Measurements from ENCODE around the gene FKBP2. TPM values are rescaled to one million over a fixed set of nuclear protein-coding genes. Genes with fewer than 3 reads are reported as not detected.
A peak's percentile ranks its signal among the peaks of the same experiment; 100 is the strongest.

Gene FKBP2
- total and polyA plus RNA-seq, 4 donors, result 60.8 to 241 (median 124) TPM

DNA sequence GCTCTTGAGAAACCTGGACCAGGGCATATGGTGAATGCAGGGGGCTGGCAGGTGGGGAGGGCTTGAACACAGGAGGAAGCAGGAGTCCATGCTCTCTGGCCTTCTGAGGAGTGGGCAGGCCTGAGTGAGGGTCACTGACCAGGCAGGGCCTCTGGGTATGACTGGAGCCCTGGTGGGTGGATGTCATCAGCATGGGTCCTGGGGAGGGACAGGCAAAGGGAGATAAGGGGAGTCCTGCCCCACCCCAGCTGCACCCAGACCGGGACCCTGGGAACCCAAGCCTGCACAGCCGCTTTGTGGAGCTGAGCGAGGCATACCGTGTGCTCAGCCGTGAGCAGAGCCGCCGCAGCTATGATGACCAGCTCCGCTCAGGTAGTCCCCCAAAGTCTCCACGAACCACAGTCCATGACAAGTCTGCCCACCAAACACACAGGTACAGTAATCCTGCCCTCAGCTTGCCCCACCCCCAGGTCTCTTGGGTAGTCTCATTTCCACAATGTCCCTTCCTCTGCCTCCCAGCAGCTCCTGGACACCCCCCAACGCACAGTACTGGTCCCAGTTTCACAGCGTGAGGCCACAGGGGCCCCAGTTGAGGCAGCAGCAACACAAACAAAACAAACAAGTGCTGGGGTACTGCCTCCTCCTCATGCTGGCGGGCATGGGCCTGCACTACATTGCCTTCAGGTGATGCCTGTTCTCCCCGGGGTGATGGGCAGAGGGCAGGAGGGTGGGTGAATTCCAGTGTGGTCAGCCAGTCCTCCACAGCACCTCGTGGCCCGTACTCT lies 8.5 kb upstream of the FKBP2 start:
- H3K9ac ChIP-seq (ENCODE audit: low read depth in 1 of 2, low read length in 2 of 2), result no peak overlapping the region
- no peak overlapping the region for H3K4me3 ChIP-seq (ENCODE audit: low read depth in 1 of 3, low read length in 3 of 3)
- H3K27ac ChIP-seq (ENCODE audit: low read depth in 1 of 2, low read length in 2 of 2), result no peak overlapping the region
- H3K9me3 ChIP-seq (ENCODE audit: control insufficient read depth in 4 of 4, low read length in 3 of 4), result no peaks in the 10 kb centered on the region
- TF ChIP-seq, protein P1, sequence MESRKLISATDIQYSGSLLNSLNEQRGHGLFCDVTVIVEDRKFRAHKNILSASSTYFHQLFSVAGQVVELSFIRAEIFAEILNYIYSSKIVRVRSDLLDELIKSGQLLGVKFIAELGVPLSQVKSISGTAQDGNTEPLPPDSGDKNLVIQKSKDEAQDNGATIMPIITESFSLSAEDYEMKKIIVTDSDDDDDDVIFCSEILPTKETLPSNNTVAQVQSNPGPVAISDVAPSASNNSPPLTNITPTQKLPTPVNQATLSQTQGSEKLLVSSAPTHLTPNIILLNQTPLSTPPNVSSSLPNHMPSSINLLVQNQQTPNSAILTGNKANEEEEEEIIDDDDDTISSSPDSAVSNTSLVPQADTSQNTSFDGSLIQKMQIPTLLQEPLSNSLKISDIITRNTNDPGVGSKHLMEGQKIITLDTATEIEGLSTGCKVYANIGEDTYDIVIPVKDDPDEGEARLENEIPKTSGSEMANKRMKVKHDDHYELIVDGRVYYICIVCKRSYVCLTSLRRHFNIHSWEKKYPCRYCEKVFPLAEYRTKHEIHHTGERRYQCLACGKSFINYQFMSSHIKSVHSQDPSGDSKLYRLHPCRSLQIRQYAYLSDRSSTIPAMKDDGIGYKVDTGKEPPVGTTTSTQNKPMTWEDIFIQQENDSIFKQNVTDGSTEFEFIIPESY (IDR thresholded peaks at IDR 0.05), result no peak
- no peak for DNase-seq (ENCODE audit: low spot score)
- no peaks in the 10 kb centered on the region for H3K27me3 ChIP-seq (ENCODE audit: control insufficient read depth in 4 of 4, insufficient read depth in 4 of 4, low read length in 3 of 4)
- 93% methylated on average over 15 of the region's 15 CpGs for WGBS
- no peaks in the 10 kb centered on the region for H3K36me3 ChIP-seq (ENCODE audit: control insufficient read depth in 4 of 4, insufficient read depth in 3 of 4, low read depth in 1 of 4, low read length in 3 of 4)
- peaks cover 12 to 46% (median 29%) of the 10 kb centered on the region in 4 donors for H3K4me1 ChIP-seq (ENCODE audit: control insufficient read depth in 4 of 4, insufficient read depth in 4 of 4, low read length in 3 of 4)

DNA sequence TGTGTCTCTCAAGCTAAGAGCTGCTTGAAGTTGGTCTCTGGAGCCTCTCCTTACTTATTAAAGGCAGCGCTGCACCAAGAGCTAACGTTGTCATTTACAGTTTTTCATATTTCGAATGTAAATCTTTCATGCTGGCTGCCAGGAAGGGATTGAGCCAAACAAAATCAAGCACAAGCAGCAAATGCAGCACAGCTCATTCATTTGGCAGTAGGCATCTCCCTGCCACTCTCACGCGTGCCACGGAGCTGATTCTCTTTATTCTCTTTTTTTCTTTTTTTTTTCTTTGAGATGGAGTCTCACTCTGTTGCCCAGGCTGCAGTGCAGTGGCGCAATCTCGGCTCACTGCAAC lies 8.0 kb upstream of the FKBP2 start:
- peaks cover 15 to 49% (median 30%) of the 10 kb centered on the region in 4 donors for H3K4me1 ChIP-seq (ENCODE audit: control insufficient read depth in 4 of 4, insufficient read depth in 4 of 4, low read length in 3 of 4)
- WGBS, result 94% methylated on average over 8 of the region's 8 CpGs
- H3K36me3 ChIP-seq (ENCODE audit: control insufficient read depth in 4 of 4, insufficient read depth in 3 of 4, low read depth in 1 of 4, low read length in 3 of 4), result no peaks in the 10 kb centered on the region
- TF ChIP-seq, protein P2, sequence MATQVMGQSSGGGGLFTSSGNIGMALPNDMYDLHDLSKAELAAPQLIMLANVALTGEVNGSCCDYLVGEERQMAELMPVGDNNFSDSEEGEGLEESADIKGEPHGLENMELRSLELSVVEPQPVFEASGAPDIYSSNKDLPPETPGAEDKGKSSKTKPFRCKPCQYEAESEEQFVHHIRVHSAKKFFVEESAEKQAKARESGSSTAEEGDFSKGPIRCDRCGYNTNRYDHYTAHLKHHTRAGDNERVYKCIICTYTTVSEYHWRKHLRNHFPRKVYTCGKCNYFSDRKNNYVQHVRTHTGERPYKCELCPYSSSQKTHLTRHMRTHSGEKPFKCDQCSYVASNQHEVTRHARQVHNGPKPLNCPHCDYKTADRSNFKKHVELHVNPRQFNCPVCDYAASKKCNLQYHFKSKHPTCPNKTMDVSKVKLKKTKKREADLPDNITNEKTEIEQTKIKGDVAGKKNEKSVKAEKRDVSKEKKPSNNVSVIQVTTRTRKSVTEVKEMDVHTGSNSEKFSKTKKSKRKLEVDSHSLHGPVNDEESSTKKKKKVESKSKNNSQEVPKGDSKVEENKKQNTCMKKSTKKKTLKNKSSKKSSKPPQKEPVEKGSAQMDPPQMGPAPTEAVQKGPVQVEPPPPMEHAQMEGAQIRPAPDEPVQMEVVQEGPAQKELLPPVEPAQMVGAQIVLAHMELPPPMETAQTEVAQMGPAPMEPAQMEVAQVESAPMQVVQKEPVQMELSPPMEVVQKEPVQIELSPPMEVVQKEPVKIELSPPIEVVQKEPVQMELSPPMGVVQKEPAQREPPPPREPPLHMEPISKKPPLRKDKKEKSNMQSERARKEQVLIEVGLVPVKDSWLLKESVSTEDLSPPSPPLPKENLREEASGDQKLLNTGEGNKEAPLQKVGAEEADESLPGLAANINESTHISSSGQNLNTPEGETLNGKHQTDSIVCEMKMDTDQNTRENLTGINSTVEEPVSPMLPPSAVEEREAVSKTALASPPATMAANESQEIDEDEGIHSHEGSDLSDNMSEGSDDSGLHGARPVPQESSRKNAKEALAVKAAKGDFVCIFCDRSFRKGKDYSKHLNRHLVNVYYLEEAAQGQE (IDR thresholded peaks at IDR 0.05), result no peak
- TF ChIP-seq SP1 (IDR thresholded peaks at IDR 0.05), result no peak
- no peak for TF ChIP-seq TAF1 (conservative IDR thresholded peaks at IDR 0.05)
- no peak for TF ChIP-seq MAX (IDR thresholded peaks at IDR 0.05)
- TF ChIP-seq RAD21 (IDR thresholded peaks at IDR 0.05), result no peak
- no peak for TF ChIP-seq FOXA1 (IDR thresholded peaks at IDR 0.05)
- TF ChIP-seq GABPA (IDR thresholded peaks at IDR 0.05 in 1 of 2, conservative IDR thresholded peaks at IDR 0.05 in 1 of 2), result no peak
- H3K27ac ChIP-seq (ENCODE audit: low read depth in 1 of 2, low read length in 2 of 2), result no peak overlapping the region
- no peaks in the 10 kb centered on the region for H3K27me3 ChIP-seq (ENCODE audit: control insufficient read depth in 4 of 4, insufficient read depth in 4 of 4, low read length in 3 of 4)
- DNase-seq (ENCODE audit: low spot score), result no peak
- H3K9ac ChIP-seq (ENCODE audit: low read depth in 1 of 2, low read length in 2 of 2), result no peak overlapping the region
- no peak overlapping the region for H3K4me3 ChIP-seq (ENCODE audit: low read depth in 1 of 3, low read length in 3 of 3)
- H3K9me3 ChIP-seq (ENCODE audit: control insufficient read depth in 4 of 4, low read length in 3 of 4), result no peaks in the 10 kb centered on the region

DNA sequence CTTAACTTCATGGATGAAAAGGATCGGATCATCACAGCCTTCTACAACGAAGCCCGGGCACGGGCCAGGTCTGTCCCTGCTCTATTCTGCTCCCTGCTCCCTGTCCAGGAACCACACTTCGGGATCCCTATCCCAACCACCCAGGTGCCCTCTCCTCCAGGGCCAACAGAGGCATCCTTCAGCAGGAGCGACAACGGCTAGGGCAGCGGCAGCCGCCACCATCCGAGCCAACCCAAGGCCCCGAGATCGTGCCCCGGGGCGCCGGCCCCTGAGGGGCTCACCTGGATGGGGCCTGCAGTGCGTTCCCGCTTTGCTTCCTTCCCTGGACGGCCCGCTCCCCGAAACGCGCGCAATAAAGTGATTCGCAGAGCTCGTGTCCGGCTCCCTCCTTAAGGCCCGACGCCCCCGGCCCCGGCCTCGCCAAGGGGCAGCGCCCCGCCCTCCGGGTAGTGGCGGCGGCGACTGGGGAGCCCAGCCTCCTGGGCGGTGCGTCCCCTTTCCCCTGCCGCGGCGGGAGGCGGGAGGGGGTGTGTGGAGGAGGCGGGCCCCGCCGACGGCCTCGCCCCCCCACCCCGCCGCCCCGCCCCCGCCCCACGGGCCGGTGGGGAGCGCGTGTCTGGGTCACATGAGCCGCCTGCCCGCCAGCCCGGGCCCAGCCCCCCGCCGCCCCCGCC lies 6.8 kb upstream of the FKBP2 start, which contains the start of gene VEGFB:
Gene VEGFB, plus strand, starts transcription at position 672 of the 674 bp plus-strand sequence. CDS start 250 bp downstream, outside the sequence.
- Histone ChIP-seq H3K9ac (ENCODE audit: low read depth in 1 of 2, low read length in 2 of 2) (peak within 1 kb of the TSS in 1 of 2 donors; percentile 53), H3K27ac (ENCODE audit: low read depth in 1 of 2, low read length in 2 of 2) (peak within 1 kb of the TSS; percentile 62 to 72), H3K4me3 (ENCODE audit: low read depth in 1 of 3, low read length in 3 of 3) (peak within 1 kb of the TSS in 2 of 3 donors; percentile 44 to 75), H3K36me3 (ENCODE audit: control insufficient read depth in 4 of 4, insufficient read depth in 3 of 4, low read depth in 1 of 4, low read length in 3 of 4) (no peaks in the 10 kb centered on the region), H3K4me1 (ENCODE audit: control insufficient read depth in 4 of 4, insufficient read depth in 4 of 4, low read length in 3 of 4) (peaks cover 20 to 56% (median 38%) of the 10 kb centered on the region in 4 donors), H3K27me3 (ENCODE audit: control insufficient read depth in 4 of 4, insufficient read depth in 4 of 4, low read length in 3 of 4) (no peaks in the 10 kb centered on the region), H3K9me3 (ENCODE audit: control insufficient read depth in 4 of 4, low read length in 3 of 4) (no peaks in the 10 kb centered on the region)
- TF ChIP-seq MAX (IDR thresholded peaks at IDR 0.05), result no peak
- TF ChIP-seq CTCF (IDR thresholded peaks at IDR 0.05; ENCODE audit: low read depth, low read length, missing input control), result no peak
- TF ChIP-seq RXRA (IDR thresholded peaks at IDR 0.05), result no peak
- TF ChIP-seq, protein P2 (IDR thresholded peaks at IDR 0.05), result no peak
- WGBS, result 4% methylated on average over 62 of the region's 62 CpGs
- DNase-seq (ENCODE audit: low spot score), result no peak

Data from liver (tissue), 9 donors.